HepG2 (cell line): Measurements from ENCODE around the gene APLNR. TPM values are rescaled to one million over a fixed set of nuclear protein-coding genes. Genes with fewer than 3 reads are reported as not detected.

Experiments used
- ATAC-seq: fragments of 200-7000 bp; cut with Tn5 transposase; 3 replicates; pipeline ENCODE4 v1.9.1; 2020; ENCODE audit warnings: mild to moderate bottlenecking, moderate library complexity
- BruUV-seq: library from RNA; stranded (reverse); fragments of 400-500 nt; replicated peaks from 2 replicates; lab custom pipeline; 2021; lab: Mats Ljungman, UMichigan
- CTCF ChIA-PET: fragments of 300-600 bp; formaldehyde crosslinking; extraction: SDS; loops from one replicate; lab custom pipeline; 2021; ENCODE audit warnings: low total read pairs, inconsistent platforms, low intra/inter-chr PET ratio; lab: Yijun Ruan, JAX
- POLR2A ChIA-PET: fragments of 350-600 bp; sonication (Branson Sonifier 250); formaldehyde crosslinking; loops from one replicate; lab custom pipeline; 2020; ENCODE audit warnings: antibody characterized with exemption, inconsistent platforms; lab: Yijun Ruan, JAX
- DNase-seq: peaks from one replicate; pipeline ENCODE4 v3.0.0-alpha.2; 2015; ENCODE audit warnings: low spot score
- FAIRE-seq: peaks from 3 replicates; lab custom pipeline; 2011; peaks lifted over from hg19 to GRCh38; lab: Jason Lieb, UNC
- H2AFZ ChIP-seq: one replicate; pipeline ENCODE4 v1.6.1; 2011; ENCODE audit warnings: low read length, inconsistent platforms
- H3K27ac ChIP-seq: fragments of 300-600 bp; 3 replicates; pipeline ENCODE4 v1.8.0; 2011; ENCODE audit warnings: mixed run types, mild to moderate bottlenecking, mixed read lengths, low read length, inconsistent platforms; ENCODE audit not compliant: insufficient read depth; ENCODE audit errors: extremely low read length
- H3K27me3 ChIP-seq, 2 experiments: fragments of 200-600 bp in 1 of 2; 2 replicates in 1 of 2; 3 replicates in 1 of 2; pipeline versions ENCODE4 v1.6.0 to v1.8.0; 2011; ENCODE audit warnings: low read length in 2 of 2, mild to moderate bottlenecking in 2 of 2, moderate library complexity in 2 of 2, inconsistent platforms in 1 of 2; ENCODE audit not compliant: insufficient read depth in 2 of 2, control insufficient read depth in 1 of 2
- H3K36me3 ChIP-seq, 2 experiments: fragments of 200-600 bp in 1 of 2; replicated peaks in 1 of 2; 2 replicates in 1 of 2; 3 replicates in 1 of 2; pipeline versions ENCODE4 v1.5.1 to v1.8.0; 2011; ENCODE audit warnings: low read length in 2 of 2, inconsistent platforms in 1 of 2; ENCODE audit not compliant: insufficient read depth in 2 of 2, control insufficient read depth in 1 of 2
- H3K4me1 ChIP-seq: 2 replicates; pipeline ENCODE4 v1.5.1; 2012; ENCODE audit warnings: low read length, inconsistent platforms; ENCODE audit not compliant: insufficient read depth
- H3K4me2 ChIP-seq: 2 replicates; pipeline ENCODE4 v1.6.0; 2011; ENCODE audit warnings: low read depth, low read length, inconsistent platforms
- H3K4me3 ChIP-seq, 3 experiments: fragments of 200-600 bp in 1 of 3; sonication (generic), shearing (Covaris generic) in 1 of 3; replicated peaks in 1 of 3; 2 replicates each; pipeline ENCODE4 v1.5.1; 2011 to 2016; ENCODE audit warnings: low read length in 3 of 3, inconsistent platforms in 2 of 3, low read depth in 2 of 3, mild to moderate bottlenecking in 2 of 3, control low read depth in 1 of 3, mixed read lengths in 1 of 3; ENCODE audit not compliant: insufficient read depth in 1 of 3
- H3K79me2 ChIP-seq: one replicate; pipeline ENCODE4 v1.6.1; 2011; ENCODE audit warnings: low read length, inconsistent platforms; ENCODE audit not compliant: insufficient read depth
- H3K9ac ChIP-seq: 2 replicates; pipeline ENCODE4 v1.6.0; 2011; ENCODE audit warnings: mild to moderate bottlenecking, low read depth, low read length, inconsistent platforms; ENCODE audit not compliant: insufficient read depth
- H3K9me3 ChIP-seq: 2 replicates; pipeline ENCODE4 v1.5.1; 2012; ENCODE audit warnings: mild to moderate bottlenecking, low read length
- H4K20me1 ChIP-seq: 2 replicates; pipeline ENCODE4 v1.6.0; 2011; ENCODE audit warnings: inconsistent platforms, mild to moderate bottlenecking, low read length, moderate library complexity; ENCODE audit not compliant: insufficient read depth
- CBX1 ChIP-seq: IDR thresholded peaks from one replicate; pipeline ENCODE4 v1.6.1; 2016; ENCODE audit warnings: antibody characterized with exemption, low read depth
- GATAD2A ChIP-seq: IDR thresholded peaks from 2 replicates; pipeline ENCODE4 v1.6.1; 2016
- MIXL1 ChIP-seq: IDR thresholded peaks from 2 replicates; pipeline ENCODE4 v1.6.1; 2016
- RELA ChIP-seq: sonication (generic); formaldehyde crosslinking; IDR thresholded peaks from 2 replicates; pipeline ENCODE4 v1.4.0; 2020; ENCODE audit warnings: missing genetic modification reagents
- ZBTB42 ChIP-seq: sonication (generic); formaldehyde crosslinking; IDR thresholded peaks from 2 replicates; pipeline ENCODE4 v1.5.0; 2020; ENCODE audit warnings: mild to moderate bottlenecking, missing genetic modification reagents
- ZFP37 ChIP-seq: sonication (generic); formaldehyde crosslinking; IDR thresholded peaks from 2 replicates; pipeline ENCODE4 v1.4.0; 2020; ENCODE audit warnings: missing genetic modification reagents, borderline replicate concordance
- WGBS: methylation state at CpG from one replicate; pipeline ENCODE4 v1.1.6; 2017; ENCODE audit warnings: low lambda C conversion rate; 5-methylcytosine and 5-hydroxymethylcytosine counted together
- in situ Hi-C: cut with HindIII; loops from 2 replicates; pipeline ENCODE4 v1.10.0; 2017; ENCODE audit warnings: low pct_unique_long_range_greater_than_20kb; ENCODE audit not compliant: extremely low pct_ligation_motif_present
- intact Hi-C: fragments of 100-400 bp; cut with micrococcal nuclease; formaldehyde crosslinking; loops from one replicate; pipeline ENCODE4 v1.10.0; 2022; ENCODE audit not compliant: unreplicated experiment
- polyA plus RNA-seq, 8 experiments: library from polyadenylated mRNA; depleted of rRNA in 3 of 8; stranded (reverse) in 7 of 8; unstranded in 1 of 8; fragments of >200 nt; fragmentation: Illumina TruSeq in 4 of 8; extraction: Trizol in 4 of 8; gene quantifications; 2 replicates each; pipeline versions ENCODE4 v1.2.1 to v1.2.3, GENCODE V29; 2011 to 2016; ENCODE audit warnings: low read depth in 4 of 8, missing spikeins in 1 of 8, mixed read lengths in 1 of 8; ENCODE audit not compliant: insufficient read depth in 1 of 8
- total RNA-seq, 5 experiments: library from RNA; depleted of rRNA; stranded (reverse); fragments of >200 nt; fragmentation: Illumina TruSeq; extraction: Trizol; gene quantifications; 2 replicates each; pipeline ENCODE4 v1.2.3, GENCODE V29; 2016; ENCODE audit warnings: low read depth in 1 of 5
- TF ChIP-seq, protein P1 (sequence below): sonication (generic); formaldehyde crosslinking; IDR thresholded peaks from 2 replicates; pipeline ENCODE4 v1.4.0; 2020; ENCODE audit warnings: missing genetic modification reagents
- TF ChIP-seq, protein P2 (sequence below): IDR thresholded peaks from 2 replicates; pipeline ENCODE4 v1.6.1; 2016; ENCODE audit warnings: missing compliant biosample characterization, missing genetic modification reagents, borderline replicate concordance
- TF ChIP-seq, protein P3 (sequence below): sonication (generic); formaldehyde crosslinking; IDR thresholded peaks from 2 replicates; pipeline ENCODE4 v1.4.0; 2020; ENCODE audit warnings: mild to moderate bottlenecking, missing genetic modification reagents
- TF ChIP-seq, protein P4 (sequence below): sonication (generic); formaldehyde crosslinking; IDR thresholded peaks from 2 replicates; pipeline ENCODE4 v1.5.0; 2020; ENCODE audit warnings: missing genetic modification reagents, mild to moderate bottlenecking, borderline replicate concordance

Gene APLNR
- total and polyA plus RNA-seq, 2 of the 13 experiments (the other 11 are each of a cell fraction or from before 2014, with no cell fraction given) = not detected

DNA sequence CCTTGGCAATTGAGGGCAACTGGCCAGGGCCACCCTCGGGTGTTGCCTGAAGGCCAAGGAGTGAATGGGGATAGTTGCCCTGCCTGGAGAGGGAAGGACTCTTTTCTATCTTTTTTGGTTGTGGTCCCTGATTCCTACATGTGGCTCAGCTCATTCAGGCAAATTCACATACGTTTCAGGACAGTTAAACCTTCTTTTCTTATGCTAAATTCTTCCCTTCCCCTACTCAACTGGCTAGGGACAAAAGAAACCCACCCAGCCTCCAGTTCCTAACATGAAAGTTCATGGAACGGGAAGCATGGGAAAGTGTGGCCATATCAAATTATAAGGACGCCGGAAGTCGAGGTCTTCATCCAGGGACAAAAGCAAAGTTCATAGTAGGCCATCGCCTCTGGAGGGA, 26.3 kb upstream of the APLNR start:
- Histone ChIP-seq H3K4me3 (no peak overlapping the region), H2AFZ (no peak overlapping the region), H4K20me1 (no peaks in the 10 kb centered on the region), H3K9me3 (no peaks in the 10 kb centered on the region; the same call in 1 of the 2 replicates), H3K79me2 (no peaks in the 10 kb centered on the region), H3K36me3 (no peaks in the 10 kb centered on the region), H3K9ac (no peak overlapping the region), H3K4me1 (no peaks in the 10 kb centered on the region), H3K27ac (no peak overlapping the region), H3K4me2 (no peak overlapping the region), H3K27me3 (peaks cover 0 to 2% of the 10 kb centered on the region in 2 experiments; a peak in 2 of 5 replicates)
- intact Hi-C loops (no loop called here), in situ Hi-C loops (no loop called here)
- DNase-seq (no peak), FAIRE-seq (no peak), ATAC-seq (no peak)
- POLR2A ChIA-PET = no interaction called here
- WGBS = 41% methylated on average over 7 of the region's 7 CpGs
- BruUV-seq = no TSS peak
- no peak for TF ChIP-seq ZFP37 (CRISPR knock-in tag)
- TF ChIP-seq, protein P1, sequence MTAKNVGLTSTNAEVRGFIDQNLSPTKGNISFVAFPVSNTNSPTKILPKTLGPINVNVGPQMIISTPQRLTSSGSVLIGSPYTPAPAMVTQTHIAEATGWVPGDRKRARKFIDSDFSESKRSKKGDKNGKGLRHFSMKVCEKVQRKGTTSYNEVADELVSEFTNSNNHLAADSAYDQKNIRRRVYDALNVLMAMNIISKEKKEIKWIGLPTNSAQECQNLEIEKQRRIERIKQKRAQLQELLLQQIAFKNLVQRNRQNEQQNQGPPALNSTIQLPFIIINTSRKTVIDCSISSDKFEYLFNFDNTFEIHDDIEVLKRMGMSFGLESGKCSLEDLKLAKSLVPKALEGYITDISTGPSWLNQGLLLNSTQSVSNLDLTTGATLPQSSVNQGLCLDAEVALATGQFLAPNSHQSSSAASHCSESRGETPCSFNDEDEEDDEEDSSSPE (CRISPR knock-in tag) = no peak
- no peak for TF ChIP-seq MIXL1 (CRISPR knock-in tag)
- no peak for TF ChIP-seq ZBTB42
- TF ChIP-seq, protein P2, sequence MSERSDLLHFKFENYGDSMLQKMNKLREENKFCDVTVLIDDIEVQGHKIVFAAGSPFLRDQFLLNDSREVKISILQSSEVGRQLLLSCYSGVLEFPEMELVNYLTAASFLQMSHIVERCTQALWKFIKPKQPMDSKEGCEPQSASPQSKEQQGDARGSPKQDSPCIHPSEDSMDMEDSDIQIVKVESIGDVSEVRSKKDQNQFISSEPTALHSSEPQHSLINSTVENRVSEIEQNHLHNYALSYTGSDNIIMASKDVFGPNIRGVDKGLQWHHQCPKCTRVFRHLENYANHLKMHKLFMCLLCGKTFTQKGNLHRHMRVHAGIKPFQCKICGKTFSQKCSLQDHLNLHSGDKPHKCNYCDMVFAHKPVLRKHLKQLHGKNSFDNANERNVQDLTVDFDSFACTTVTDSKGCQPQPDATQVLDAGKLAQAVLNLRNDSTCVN = no peak
- CTCF ChIA-PET = no interaction called here

DNA sequence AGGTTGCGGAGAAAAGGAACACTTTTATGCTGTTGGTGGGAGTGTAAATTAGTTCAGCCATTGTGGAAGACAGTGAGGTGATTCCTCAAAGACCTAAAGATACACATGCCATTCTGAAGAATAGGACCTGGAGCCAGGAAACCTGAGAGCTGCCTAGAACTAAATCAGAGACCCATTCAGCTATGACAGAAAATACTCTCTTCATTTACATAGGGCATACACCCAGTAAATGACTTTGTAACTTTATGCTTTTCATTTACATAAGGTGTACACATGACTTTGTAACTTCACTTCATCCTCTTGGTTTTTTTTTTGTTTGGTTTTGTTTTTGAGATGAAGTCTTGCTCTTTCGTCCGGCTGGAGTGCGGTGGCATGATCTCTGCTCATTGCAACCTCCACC, 25.1 kb upstream of the APLNR start:
- DNase-seq = no peak
- H3K4me3 ChIP-seq = no peak overlapping the region
- FAIRE-seq = no peak
- no peaks in the 10 kb centered on the region for H4K20me1 ChIP-seq
- H3K4me2 ChIP-seq = no peak overlapping the region
- no peak overlapping the region for H3K27ac ChIP-seq
- POLR2A ChIA-PET = no interaction called here
- 46% methylated on average over 4 of the region's 4 CpGs for WGBS
- H2AFZ ChIP-seq = no peak overlapping the region
- H3K9me3 ChIP-seq = no peaks in the 10 kb centered on the region; the same call in 1 of the 2 replicates
- peaks cover 0 to 2% of the 10 kb centered on the region in 2 experiments; a peak in 2 of 5 replicates for H3K27me3 ChIP-seq
- no peaks in the 10 kb centered on the region for H3K36me3 ChIP-seq
- ATAC-seq = no peak
- H3K4me1 ChIP-seq = no peaks in the 10 kb centered on the region
- in situ Hi-C loops (no loop called here), intact Hi-C loops (no loop called here)
- no peaks in the 10 kb centered on the region for H3K79me2 ChIP-seq
- CTCF ChIA-PET = no interaction called here
- no TSS peak for BruUV-seq
- H3K9ac ChIP-seq = no peak overlapping the region
- TF ChIP-seq RELA (CRISPR knock-in tag) (no peak), CBX1 (no peak), GATAD2A (no peak)
- TF ChIP-seq, protein P3, sequence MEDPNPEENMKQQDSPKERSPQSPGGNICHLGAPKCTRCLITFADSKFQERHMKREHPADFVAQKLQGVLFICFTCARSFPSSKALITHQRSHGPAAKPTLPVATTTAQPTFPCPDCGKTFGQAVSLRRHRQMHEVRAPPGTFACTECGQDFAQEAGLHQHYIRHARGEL (CRISPR knock-in tag) = no peak
- TF ChIP-seq, protein P4, sequence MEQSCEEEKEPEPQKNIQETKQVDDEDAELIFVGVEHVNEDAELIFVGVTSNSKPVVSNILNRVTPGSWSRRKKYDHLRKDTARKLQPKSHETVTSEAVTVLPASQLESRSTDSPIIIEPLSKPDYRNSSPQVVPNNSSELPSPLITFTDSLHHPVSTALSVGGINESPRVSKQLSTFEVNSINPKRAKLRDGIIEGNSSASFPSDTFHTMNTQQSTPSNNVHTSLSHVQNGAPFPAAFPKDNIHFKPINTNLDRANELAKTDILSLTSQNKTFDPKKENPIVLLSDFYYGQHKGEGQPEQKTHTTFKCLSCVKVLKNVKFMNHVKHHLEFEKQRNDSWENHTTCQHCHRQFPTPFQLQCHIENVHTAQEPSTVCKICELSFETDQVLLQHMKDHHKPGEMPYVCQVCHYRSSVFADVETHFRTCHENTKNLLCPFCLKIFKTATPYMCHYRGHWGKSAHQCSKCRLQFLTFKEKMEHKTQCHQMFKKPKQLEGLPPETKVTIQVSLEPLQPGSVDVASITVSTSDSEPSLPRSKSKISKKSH (CRISPR knock-in tag) = no peak
